ENCODE results near the gene PALLD.

The PALLD gene

DNA sequence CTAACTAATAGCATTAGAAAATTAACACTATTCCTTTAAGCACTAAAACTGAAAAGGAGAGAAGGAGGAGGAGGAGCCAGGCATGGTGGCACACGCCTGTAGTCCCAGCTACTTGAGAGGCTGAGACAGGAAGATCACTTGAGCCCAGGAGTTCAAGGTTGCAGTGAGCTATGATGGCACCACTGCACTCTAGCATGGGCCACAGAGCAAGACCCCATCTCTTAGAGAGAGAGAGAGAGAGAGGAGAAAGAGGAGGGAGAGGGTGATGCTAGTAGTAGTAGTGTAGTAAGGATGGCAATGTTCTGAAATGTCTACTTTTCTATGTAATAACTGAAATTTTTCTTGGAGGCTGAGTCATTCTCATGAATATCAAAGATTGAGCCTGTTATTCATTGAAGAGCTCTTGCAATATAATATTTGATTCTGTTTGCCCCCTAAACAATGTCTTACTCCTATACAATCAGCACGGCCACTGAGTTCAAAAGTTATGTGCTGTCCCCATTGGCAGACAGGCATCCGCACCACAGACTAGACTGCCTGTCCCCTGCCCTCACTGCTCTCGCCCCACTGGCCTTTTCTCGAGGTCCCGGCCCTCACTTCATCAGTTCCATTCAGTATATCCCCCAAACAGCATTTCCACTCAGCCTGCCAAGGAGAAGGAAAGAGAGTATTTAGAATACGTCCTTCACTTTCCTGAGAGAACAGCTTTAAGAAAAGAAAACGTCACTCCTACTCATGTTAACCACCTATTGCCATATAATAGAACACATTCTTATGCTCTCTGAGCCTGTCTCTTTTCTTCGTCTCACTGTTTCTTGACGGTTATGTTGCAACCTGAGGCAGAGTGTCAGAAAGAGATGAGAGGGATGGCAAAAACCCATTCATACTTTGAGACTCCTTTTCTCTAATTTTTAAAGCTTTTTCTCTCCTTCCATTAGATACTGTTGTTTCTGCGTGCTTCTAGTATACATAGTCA lies 238.1 kb downstream of the PALLD start:
- DNase-seq (ENCODE audit: low read depth), result no peak
- TF ChIP-seq, protein P1, sequence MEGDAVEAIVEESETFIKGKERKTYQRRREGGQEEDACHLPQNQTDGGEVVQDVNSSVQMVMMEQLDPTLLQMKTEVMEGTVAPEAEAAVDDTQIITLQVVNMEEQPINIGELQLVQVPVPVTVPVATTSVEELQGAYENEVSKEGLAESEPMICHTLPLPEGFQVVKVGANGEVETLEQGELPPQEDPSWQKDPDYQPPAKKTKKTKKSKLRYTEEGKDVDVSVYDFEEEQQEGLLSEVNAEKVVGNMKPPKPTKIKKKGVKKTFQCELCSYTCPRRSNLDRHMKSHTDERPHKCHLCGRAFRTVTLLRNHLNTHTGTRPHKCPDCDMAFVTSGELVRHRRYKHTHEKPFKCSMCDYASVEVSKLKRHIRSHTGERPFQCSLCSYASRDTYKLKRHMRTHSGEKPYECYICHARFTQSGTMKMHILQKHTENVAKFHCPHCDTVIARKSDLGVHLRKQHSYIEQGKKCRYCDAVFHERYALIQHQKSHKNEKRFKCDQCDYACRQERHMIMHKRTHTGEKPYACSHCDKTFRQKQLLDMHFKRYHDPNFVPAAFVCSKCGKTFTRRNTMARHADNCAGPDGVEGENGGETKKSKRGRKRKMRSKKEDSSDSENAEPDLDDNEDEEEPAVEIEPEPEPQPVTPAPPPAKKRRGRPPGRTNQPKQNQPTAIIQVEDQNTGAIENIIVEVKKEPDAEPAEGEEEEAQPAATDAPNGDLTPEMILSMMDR (conservative IDR thresholded peaks at IDR 0.05; ENCODE audit: low read depth, low read length), result no peak
- no peak overlapping the region for H3K4me3 ChIP-seq (ENCODE audit: low read length)

DNA sequence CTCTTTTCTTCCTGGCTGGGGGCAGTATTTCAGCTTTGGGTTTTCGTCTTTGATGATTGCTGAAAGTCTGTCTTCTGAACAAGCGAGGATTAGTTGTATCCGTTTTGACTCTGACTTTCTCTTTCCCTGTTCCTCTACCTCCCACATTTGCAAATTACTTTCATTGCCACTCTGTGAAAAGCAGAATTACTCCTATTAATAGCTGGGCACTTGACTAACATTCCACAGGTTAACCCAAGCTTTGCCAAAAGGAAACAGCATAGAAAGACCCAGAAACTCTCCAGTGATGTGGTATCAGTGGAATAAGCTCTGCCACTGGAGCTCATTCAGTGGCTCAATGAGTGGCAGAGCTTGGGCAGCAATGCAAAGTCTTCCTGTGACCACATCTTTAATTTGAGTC lies 238.9 kb downstream of the PALLD start:
- TF ChIP-seq, protein P1 (conservative IDR thresholded peaks at IDR 0.05; ENCODE audit: low read depth, low read length), result no peak
- H3K4me3 ChIP-seq (ENCODE audit: low read length), result no peak overlapping the region
- DNase-seq (ENCODE audit: low read depth), result no peak

DNA sequence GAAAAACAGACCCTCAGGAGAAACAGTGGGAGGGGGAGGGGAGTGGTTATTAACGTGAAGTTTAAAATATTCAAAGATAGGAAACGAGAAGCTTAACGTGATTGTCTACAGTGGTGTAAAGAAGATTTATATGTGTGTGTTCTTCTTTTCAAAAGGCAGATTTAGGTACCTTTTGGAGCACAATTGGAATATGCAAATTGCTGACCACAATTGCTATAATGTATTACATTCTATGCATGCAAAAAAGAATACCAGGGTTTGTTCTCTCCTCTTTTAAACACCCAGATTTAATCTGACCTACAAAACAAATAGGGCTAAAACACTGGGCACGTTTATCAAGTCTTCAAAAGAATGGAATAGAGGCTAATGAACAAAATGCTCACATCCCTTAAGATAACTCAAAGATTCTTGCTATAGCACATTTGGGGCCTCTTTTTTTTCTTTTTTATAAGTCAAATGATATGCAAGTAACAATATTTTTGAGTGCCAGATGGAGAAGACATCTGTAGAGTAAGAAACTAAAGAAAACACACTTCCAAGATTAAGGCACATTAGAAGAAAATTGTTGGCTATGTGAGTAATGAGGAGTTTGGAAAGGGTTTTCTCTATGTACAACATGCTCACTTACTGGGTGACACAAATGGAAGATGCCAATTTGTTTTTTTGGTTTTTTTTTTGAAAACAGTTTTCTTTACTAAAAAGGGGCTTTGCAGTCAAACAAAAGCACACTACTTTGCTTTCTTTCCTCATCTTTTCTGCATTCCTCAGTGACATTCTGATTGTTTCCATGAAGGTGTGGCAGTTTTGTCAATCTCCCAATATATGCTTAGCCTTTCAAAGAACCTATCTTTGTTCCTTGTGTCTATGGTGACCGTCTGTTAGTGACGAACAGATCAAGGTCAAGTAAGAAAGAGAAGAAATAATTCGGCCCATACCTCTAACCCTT lies 240.3 kb downstream of the PALLD start:
- TF ChIP-seq, protein P1 (conservative IDR thresholded peaks at IDR 0.05; ENCODE audit: low read depth, low read length), result no peak
- no peak for DNase-seq (ENCODE audit: low read depth)
- no peak overlapping the region for H3K4me3 ChIP-seq (ENCODE audit: low read length)

DNA sequence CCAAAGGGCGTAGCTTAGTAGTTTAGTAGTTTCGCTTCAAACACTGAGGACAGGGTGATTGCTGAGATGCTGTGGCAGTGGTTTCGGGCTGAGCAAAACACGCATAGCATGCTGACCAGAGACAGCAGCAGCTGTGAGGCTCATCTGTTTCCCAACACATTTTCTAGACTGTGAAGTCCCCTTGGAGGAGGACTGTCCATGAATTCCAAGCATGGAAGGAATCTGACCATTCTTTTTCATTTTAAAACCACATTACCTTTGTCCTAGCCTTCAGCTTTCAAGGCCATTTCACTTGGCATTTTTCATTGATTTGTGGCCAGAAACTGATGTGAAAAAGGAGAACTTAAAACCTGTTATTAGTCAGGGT lies 240.9 kb downstream of the PALLD start:
- no peak overlapping the region for H3K4me3 ChIP-seq (ENCODE audit: low read length)
- DNase-seq (ENCODE audit: low read depth), result no peak
- TF ChIP-seq, protein P1 (conservative IDR thresholded peaks at IDR 0.05; ENCODE audit: low read depth, low read length), result no peak

DNA sequence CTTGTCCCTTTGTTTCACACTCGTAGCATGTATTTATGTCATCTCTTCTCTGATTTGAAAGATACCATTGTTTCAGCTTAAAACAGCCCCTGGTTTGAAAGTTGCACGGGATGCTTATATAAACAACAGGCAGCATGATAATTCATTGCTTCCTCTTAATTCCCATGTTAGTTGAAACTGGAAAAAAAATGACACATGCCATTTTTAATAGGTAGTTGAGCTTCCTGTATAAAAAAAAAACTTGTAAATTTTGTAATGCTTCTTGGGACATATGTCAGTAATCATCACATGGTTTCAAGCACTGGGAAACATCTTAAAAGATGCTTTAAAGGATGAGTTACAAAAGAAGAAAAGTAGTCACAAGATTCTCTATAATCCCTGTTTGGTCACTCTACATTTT lies 243.0 kb downstream of the PALLD start:
- TF ChIP-seq, protein P1 (conservative IDR thresholded peaks at IDR 0.05; ENCODE audit: low read depth, low read length), result no peak
- no peak overlapping the region for H3K4me3 ChIP-seq (ENCODE audit: low read length)
- no peak for DNase-seq (ENCODE audit: low read depth)

DNA sequence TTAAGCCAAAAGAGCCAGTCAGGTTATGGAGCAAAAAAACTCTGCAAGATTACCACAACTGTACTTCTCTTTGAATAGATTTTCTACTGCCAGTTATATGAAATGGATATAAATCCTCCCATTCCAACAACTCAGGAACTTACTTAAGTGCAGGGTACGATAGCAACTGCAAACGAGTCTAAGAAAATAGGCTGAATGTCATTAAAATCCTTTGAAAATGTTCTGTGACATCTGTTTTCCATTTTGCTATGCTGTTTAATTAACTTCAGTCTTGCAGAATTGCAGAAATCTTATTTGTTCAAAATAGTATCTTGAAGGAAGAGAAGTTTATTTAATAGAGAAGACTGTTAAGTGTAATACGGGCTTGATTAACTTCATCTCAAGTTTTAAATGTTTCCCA lies 243.8 kb downstream of the PALLD start:
- H3K4me3 ChIP-seq (ENCODE audit: low read length), result no peak overlapping the region
- TF ChIP-seq, protein P1 (conservative IDR thresholded peaks at IDR 0.05; ENCODE audit: low read depth, low read length), result no peak
- no peak for DNase-seq (ENCODE audit: low read depth)

All from retinal pigment epithelial cell (primary cell).